Measurements from ENCODE around the gene UBR1. TPM values are rescaled to one million over a fixed set of nuclear protein-coding genes. Genes with fewer than 3 reads are reported as not detected.

UBR1 gene
- total RNA-seq, 4 donors from 2014 or later = 32.6 to 57.4 (median 39.3) TPM

- TF ChIP-seq, protein P1, sequence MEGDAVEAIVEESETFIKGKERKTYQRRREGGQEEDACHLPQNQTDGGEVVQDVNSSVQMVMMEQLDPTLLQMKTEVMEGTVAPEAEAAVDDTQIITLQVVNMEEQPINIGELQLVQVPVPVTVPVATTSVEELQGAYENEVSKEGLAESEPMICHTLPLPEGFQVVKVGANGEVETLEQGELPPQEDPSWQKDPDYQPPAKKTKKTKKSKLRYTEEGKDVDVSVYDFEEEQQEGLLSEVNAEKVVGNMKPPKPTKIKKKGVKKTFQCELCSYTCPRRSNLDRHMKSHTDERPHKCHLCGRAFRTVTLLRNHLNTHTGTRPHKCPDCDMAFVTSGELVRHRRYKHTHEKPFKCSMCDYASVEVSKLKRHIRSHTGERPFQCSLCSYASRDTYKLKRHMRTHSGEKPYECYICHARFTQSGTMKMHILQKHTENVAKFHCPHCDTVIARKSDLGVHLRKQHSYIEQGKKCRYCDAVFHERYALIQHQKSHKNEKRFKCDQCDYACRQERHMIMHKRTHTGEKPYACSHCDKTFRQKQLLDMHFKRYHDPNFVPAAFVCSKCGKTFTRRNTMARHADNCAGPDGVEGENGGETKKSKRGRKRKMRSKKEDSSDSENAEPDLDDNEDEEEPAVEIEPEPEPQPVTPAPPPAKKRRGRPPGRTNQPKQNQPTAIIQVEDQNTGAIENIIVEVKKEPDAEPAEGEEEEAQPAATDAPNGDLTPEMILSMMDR (IDR thresholded peaks at IDR 0.05; ENCODE audit: low read depth) = no peak
These were observed 190.1 kb downstream of the UBR1 start for GRCh38 chr15:42915654-42916315.

GRCh38 chr15:42914728-42915497, 190.9 kb downstream of the UBR1 start:
- TF ChIP-seq, protein P1 (IDR thresholded peaks at IDR 0.05; ENCODE audit: low read depth) = no peak

DNA sequence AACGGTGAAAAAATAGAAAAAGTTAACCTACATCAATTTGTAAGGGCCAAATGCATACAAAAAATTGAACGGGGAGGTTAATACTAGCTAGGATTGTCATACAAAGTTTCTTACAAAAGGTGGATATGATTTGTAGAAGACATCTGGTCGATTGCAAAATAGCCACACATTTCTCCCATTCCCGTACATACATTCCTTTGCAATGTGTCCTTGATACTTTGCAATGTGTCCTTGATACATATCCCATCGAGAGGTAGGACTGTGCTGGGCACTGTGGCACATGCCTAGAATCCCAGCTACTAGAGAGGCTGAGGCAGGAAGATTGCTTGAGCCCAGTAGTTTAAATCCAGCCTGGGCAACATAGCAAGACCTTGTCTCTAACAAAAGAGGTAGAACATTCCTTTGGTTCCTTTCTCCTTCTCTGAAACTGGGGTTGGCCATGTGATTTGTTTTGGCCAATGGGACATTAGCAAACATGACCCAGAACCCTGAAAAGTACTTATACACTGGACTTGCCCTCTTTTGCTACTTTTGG, 194.7 kb downstream of the UBR1 start:
- TF ChIP-seq, protein P1 (IDR thresholded peaks at IDR 0.05; ENCODE audit: low read depth) = no peak

DNA sequence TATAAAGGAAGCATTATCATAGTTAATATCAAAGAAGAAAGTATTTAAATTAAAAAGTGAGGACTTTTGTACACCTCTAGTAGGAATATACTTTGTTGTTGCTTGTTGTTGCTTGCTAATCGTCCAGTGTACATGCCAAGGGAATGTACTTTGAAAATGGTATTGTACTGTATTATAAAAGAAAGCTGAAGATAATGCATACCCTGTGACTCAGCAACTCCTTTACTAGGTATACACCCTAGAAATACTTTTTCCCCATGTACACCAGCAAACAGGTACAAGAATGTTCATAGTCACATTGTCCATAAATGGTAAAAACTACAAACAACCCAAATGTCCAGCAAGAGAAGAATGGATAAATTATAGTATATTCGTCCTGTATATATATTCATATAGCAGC, 197.3 kb downstream of the UBR1 start:
- TF ChIP-seq, protein P1 (IDR thresholded peaks at IDR 0.05; ENCODE audit: low read depth) = no peak

- TF ChIP-seq, protein P1 (IDR thresholded peaks at IDR 0.05; ENCODE audit: low read depth) = no peak
These were observed 202.2 kb downstream of the UBR1 start for GRCh38 chr15:42903388-42904324.

Small RNAs within 50 kb of the gene (small RNA-seq; reads per million reads assigned to genes)
- not detected for gene AC068724.2

Other genes with a start within 250 kb of the UBR1 start
- gene TTBK2, start 185.3 kb downstream of the UBR1 start, total RNA-seq = 10 to 100 TPM; 14.5 to 19.5 (median 18.1) TPM
- 10 to 100 TPM; 28.7 to 39.4 (median 37.1) TPM for gene TMEM62, start 27.5 kb upstream of the UBR1 start, total RNA-seq
- 100 to 1,000 TPM; 121 to 201 (median 130) TPM for gene CCNDBP1, start 79.4 kb upstream of the UBR1 start, total RNA-seq
- gene EPB42, start 115.0 kb upstream of the UBR1 start, total RNA-seq = 10 to 100 TPM in 1 of 4 donors, 1 to 10 TPM in 3; 1.5 to 11.1 (median 2.2) TPM
- gene TGM5, start 160.9 kb upstream of the UBR1 start, total RNA-seq = 1 to 10 TPM in 2 of 4 donors, under 1 TPM in 1, not detected in 1; 0.22 to 4.7 (median 1.0) TPM
- gene TGM7, start 196.2 kb upstream of the UBR1 start, total RNA-seq = not detected
- gene LCMT2, start 224.5 kb upstream of the UBR1 start, total RNA-seq = 1 to 10 TPM; 2.8 to 5.5 (median 3.2) TPM

All from subcutaneous adipose tissue (tissue), 4 donors.